Measurements from ENCODE around the gene KANK3.

The KANK3 gene

DNA sequence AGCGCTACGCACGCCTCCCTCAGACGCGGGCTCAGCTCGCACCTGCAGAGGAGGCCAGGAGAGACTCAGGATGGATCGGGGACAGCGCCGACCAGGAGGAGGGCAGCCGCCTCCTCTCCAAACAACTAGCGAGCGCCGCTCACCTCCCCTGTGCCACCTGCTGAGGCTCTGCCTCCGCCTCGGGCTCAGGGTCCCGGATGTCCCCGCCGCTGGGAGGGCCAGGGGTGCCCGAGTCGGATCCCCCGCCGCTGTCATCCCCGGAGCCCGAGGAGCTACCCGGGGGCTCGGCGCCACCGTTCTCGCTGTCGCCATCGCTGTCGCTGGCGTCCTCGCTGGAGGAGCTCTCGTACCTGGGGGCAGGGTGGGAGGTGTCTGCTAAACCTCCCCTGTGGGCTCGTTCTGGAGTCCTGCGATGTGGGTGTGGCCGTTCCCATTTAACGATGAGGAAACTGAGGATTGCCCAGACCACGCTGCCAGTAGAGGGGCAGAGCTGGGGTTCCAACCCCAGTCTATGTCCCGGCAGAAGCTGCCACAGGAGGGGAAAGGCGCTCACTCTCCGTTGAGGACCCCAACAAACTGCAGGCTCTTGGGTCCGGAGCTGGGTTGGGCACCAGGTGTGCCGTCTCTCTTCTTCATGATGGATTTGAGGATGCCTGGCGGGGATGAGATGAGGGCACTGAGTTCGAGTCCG lies 9.2 kb downstream of the KANK3 start:
- DNase-seq (ENCODE audit: low read depth) = no peak
- TF ChIP-seq CTCF (conservative IDR thresholded peaks at IDR 0.05; ENCODE audit: control insufficient read depth, insufficient read depth, low read depth, low read length) = no peak
- H3K4me3 ChIP-seq (ENCODE audit: control insufficient read depth, low read depth, low read length) = no peak overlapping the region

- TF ChIP-seq CTCF (conservative IDR thresholded peaks at IDR 0.05; ENCODE audit: control insufficient read depth, insufficient read depth, low read depth, low read length) = no peak
- no peak overlapping the region for H3K4me3 ChIP-seq (ENCODE audit: control insufficient read depth, low read depth, low read length)
- no peak for DNase-seq (ENCODE audit: low read depth)
Measured at GRCh38 chr19:8332976-8333766, 9.9 kb downstream of the KANK3 start.

DNA sequence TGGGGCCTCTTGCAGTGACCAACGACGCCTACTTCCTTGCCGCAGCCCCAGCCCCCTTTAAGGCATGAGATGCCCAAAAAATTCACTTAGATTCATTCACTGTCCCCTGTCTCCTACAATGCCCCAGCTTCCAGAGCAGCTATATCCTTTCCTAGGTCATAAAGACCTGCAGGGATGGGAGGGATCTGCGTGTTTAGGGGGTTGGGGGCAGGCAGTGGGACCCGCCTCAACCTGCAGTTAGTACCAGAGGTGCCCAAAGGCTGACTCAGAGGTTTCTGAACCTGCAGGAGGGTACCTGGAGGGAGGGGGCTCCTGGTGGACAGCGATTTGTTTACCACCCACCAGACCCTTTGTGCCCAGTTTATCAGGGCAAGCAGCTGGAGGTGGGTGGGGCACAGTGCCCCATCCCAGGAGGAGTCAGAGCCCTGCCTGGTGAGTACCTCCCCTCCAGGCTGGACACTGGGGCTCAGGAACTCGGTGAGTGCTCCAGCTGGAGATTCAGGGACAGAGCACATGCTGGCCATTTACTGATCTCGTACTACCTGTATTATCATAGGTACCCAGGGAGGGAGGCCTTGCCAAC lies 11.7 kb downstream of the KANK3 start:
- no peak for DNase-seq (ENCODE audit: low read depth)
- H3K4me3 ChIP-seq (ENCODE audit: control insufficient read depth, low read depth, low read length) = no peak overlapping the region
- TF ChIP-seq CTCF (conservative IDR thresholded peaks at IDR 0.05; ENCODE audit: control insufficient read depth, insufficient read depth, low read depth, low read length) = no peak

- TF ChIP-seq CTCF (conservative IDR thresholded peaks at IDR 0.05; ENCODE audit: control insufficient read depth, insufficient read depth, low read depth, low read length) = no peak
- no peak overlapping the region for H3K4me3 ChIP-seq (ENCODE audit: control insufficient read depth, low read depth, low read length)
- no peak for DNase-seq (ENCODE audit: low read depth)
Measured at GRCh38 chr19:8329996-8330395, 13.1 kb downstream of the KANK3 start.

DNA sequence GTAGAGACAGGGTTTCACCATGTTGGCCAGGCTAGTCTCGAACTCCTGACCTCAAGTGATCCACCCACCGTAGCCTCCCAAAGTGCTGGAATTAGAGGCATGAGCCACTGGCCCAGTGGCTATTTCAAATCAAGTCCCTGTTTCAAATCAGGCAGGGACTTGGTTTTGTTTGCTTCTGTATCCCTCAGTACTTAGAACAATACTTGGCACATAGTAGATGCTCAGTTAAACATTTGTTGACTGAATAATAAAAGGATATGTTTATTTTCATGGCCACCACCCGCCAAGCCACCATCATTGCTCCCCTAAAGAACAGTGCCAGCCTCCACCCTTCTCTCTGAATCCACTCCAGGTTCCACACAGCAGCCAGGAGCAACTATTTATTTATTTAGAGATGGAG lies 17.6 kb downstream of the KANK3 start:
- TF ChIP-seq CTCF (conservative IDR thresholded peaks at IDR 0.05; ENCODE audit: control insufficient read depth, insufficient read depth, low read depth, low read length) = no peak
- DNase-seq (ENCODE audit: low read depth) = no peak
- H3K4me3 ChIP-seq (ENCODE audit: control insufficient read depth, low read depth, low read length) = no peak overlapping the region

DNA sequence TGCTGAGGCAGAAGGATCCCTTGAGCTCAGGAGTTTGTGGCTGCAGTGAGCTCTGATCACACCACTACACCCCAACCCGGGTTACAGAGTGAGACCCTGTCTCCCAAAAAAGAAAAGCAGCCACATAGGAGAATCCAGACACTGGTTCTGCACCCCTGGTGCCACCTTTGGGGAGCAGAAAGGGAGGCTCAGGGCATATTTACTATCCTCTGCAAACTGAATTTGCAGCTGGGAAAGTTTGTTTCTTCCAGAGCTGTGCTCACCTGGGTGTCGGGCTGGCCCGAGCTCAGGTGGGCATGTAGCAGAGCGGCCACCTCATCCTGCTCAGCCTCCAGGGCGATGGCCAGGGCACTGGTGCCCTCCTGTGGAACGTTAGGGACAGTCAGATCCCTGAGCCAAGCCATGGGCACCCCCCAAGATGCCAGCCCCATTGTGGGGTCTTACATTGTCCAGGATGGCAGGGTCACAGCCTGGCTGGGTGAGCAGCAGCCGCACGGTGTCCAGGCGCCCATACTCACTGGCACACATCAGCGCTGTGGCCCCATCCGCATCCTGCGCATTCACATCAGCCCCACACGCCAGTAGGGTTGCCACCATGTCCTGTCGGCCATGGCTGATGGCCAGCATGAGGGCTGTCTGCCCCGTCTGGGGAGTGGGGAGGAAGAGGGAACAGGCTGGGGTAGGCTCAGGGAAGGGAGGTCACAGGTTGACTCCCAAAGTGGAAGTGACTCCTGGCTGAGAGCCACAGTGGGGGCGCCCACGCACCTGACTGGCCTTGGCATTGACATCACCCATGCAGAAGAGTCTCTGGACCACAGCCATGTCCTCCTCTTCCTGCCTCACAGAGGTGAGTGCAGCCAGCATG lies 18.6 kb downstream of the KANK3 start:
- no peak for TF ChIP-seq CTCF (conservative IDR thresholded peaks at IDR 0.05; ENCODE audit: control insufficient read depth, insufficient read depth, low read depth, low read length)

More for the DNA sequence above, 18.6 kb downstream of the KANK3 start:
- no peak for DNase-seq (ENCODE audit: low read depth)
- H3K4me3 ChIP-seq (ENCODE audit: control insufficient read depth, low read depth, low read length) = no peak overlapping the region
